DND-41 (cell line): Measurements from ENCODE around the gene REC114.
"Not testable (repeated sequence)": the region's sequence is repeated elsewhere in the genome, so short reads cannot be mapped to it uniquely, and the experiment has no call there.

Source experiments
- CTCF ChIP-seq: IDR thresholded peaks from 2 replicates; pipeline ENCODE4 v1.5.1; 2012; ENCODE audit warnings: borderline replicate concordance, low read length, moderate library complexity, mild to moderate bottlenecking; ENCODE audit not compliant: poor library complexity, severe bottlenecking; ENCODE audit errors: extremely low read depth
- EZH2 ChIP-seq: IDR thresholded peaks from 3 replicates; pipeline ENCODE4 v1.6.1; 2012; ENCODE audit warnings: borderline replicate concordance, low read depth, mild to moderate bottlenecking, moderate library complexity, low read length, inconsistent platforms; ENCODE audit not compliant: severe bottlenecking

- TF ChIP-seq CTCF, EZH2: not testable (repeated sequence)
These were observed 5.3 kb downstream of the REC114 start for GRCh38 chr15:73448158-73448758.
